VCaP (cell line): Measurements from ENCODE around the gene BNC2.

ENCODE experiments used
- H3K27ac ChIP-seq: fragments of 450-650 bp; 2 replicates; pipeline ENCODE4 v1.5.1; 2017
- TF ChIP-seq, protein P1 (sequence below): fragments of 450-650 bp; conservative IDR thresholded peaks from 2 replicates; pipeline ENCODE4 v1.5.1; 2017; ENCODE audit warnings: mild to moderate bottlenecking, moderate library complexity

BNC2 gene

DNA sequence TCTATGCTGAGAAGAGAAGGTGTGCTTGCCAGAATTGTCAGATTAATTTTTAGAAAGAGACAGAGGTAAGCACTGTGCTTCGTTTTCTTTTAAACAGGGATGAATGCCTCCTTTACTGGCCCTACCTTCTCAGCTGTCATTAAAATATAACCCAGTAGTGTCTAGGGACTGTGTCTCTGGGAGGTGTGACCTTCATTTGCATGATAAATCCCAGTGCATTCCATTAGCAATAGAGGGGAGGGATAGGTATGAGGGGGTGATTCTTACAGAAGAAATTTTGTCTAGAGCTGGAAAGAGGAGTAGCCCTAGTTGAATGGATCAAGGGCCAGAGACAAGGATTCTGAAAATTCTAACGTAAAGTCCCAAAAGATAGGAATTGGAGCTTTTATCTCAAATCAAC is 351.5 kb downstream of the BNC2 start:
- H3K27ac ChIP-seq: no peak overlapping the region
- TF ChIP-seq, protein P1, sequence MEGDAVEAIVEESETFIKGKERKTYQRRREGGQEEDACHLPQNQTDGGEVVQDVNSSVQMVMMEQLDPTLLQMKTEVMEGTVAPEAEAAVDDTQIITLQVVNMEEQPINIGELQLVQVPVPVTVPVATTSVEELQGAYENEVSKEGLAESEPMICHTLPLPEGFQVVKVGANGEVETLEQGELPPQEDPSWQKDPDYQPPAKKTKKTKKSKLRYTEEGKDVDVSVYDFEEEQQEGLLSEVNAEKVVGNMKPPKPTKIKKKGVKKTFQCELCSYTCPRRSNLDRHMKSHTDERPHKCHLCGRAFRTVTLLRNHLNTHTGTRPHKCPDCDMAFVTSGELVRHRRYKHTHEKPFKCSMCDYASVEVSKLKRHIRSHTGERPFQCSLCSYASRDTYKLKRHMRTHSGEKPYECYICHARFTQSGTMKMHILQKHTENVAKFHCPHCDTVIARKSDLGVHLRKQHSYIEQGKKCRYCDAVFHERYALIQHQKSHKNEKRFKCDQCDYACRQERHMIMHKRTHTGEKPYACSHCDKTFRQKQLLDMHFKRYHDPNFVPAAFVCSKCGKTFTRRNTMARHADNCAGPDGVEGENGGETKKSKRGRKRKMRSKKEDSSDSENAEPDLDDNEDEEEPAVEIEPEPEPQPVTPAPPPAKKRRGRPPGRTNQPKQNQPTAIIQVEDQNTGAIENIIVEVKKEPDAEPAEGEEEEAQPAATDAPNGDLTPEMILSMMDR: no peak

DNA sequence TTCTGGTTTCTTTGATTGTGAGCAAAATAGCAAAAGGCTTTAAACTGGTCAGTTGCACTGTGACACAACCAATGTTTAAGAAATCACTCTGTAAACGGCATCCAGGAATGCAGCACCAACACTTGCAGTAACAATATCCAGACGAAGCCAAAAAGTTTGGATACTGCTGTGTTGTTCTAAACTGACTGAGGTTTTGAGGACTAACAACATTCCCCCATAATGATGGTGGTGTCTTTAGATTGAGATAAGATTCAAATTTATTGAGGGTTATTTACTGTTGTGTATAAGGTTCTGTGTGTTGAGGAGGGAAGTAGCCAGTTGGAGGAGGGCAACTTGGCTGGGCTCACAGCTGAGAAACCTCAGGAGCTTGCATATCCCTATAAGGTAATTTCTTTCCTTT is 353.6 kb downstream of the BNC2 start:
- no peak overlapping the region for H3K27ac ChIP-seq
- TF ChIP-seq, protein P1: no peak

DNA sequence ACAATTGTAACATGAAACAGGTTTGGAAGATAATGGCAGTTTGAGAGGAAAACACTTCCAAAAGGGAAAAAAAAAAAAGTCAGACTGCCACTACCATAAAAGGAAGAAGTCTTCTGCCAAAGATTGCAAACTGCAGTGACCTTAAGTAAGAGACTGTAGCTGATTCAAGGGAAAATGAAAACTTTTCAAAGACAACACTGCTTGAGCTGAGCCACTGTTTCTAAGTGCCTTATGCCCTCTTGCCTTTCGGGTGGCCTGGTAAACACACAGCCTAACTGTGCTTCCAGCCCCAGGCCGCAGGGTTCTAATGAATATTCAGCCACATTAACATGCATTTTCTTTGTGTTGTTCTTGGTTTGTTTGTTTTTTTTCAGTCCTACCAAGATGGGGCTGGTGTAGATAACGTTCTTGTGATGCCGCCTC is 354.6 kb downstream of the BNC2 start:
- TF ChIP-seq, protein P1: no peak
- no peak overlapping the region for H3K27ac ChIP-seq

DNA sequence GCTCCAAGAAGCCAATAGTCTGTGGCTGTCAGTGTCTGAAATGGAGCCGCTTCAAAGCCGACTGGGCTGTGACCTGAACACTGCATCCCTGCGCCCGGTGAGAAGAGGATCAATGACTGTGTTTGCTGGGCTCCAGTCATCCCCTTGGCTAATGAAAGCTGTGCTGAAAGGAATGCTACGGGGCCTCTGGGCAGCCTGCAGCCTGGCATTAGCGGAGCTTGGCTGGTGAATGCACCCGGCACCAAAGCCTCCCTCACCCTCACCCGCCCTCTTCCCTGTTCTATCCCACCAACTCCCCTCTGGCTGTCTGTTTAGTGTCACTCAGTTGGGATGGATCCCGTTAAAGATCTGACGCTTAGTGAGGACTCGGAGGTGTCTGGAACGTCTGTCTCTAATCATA is 355.3 kb downstream of the BNC2 start:
- H3K27ac ChIP-seq: no peak overlapping the region
- TF ChIP-seq, protein P1: no peak

DNA sequence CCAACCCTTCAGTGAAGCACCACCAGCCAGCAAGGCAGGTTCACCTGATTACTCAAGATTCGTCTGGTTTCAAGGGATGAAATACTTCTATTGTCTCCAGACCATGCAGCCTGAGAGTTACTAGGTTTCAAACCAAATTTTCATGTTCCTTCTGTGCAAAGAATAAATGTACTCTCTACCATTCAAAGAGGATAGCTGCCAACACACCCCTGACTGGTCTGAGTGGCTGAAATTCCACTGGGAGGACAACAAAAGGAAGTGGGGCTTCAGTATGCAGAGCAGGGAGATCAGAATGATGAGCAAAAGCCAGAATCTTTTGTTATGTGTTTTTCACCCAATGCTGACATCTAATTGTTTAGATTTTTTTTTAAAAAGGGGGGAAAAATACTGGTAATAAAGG is 356.3 kb downstream of the BNC2 start:
- H3K27ac ChIP-seq: no peak overlapping the region
- TF ChIP-seq, protein P1: no peak

DNA sequence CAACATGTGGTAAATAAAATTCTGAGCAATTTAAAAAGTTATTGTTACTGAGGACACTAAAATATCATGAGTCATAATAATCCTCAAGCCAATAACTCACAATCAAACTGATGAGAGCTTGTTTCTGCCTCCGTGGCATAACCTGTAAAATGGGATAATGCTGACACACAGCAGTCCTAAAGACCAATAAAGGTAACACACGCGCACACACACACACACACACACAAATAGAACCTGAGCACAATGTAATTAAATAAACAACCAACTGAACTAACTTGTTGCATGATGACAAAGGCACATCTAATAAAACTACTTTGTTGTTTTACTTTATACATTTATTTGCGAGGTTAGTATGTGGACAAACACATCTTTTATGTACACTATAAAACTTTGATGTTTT is 358.2 kb downstream of the BNC2 start:
- H3K27ac ChIP-seq: no peak overlapping the region
- TF ChIP-seq, protein P1: no peak

DNA sequence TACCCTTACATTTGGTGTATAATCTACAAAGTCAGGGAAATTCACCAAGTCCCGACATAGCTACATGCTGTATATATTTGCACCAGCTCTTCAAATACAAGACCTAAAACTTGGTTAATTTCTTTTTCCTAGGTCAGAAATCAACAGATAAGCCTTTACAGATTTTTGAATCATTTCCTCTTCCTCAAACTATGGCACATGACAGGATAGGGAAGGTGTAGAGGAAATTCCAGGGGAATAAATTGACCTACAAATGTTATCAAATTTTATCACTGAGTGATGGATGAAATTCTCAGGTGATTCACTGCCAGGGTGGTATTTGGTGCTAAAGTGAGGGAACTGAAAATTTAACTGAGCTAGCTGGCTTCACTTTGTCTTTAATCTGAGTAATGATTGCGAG is 360.0 kb downstream of the BNC2 start:
- TF ChIP-seq, protein P1: no peak
- H3K27ac ChIP-seq: no peak overlapping the region

DNA sequence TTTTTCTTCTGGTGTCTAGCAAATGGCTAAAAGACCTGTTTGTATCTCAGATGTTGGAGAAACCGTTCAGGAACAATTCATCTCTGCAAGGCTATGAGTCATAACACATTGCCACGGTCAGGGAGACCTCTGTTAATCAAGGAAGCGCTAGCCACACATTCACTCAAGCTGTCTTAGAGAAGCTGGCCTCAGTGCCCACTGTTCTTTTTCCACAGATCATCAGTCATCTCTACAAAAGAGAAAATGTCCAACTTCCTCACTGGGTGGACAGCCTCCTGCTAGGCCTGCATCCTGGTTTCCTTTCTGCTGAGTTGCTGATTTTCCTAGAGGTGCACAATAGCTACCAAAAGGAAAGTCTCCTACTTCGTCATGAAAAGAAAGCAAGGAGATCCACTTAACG is 360.5 kb downstream of the BNC2 start:
- TF ChIP-seq, protein P1: no peak
- H3K27ac ChIP-seq: no peak overlapping the region
